GM18858 (cell line): ENCODE results near the gene ADRA1B.

ENCODE experiments used
- ATAC-seq: cut with Tn5 transposase; IDR thresholded peaks from one replicate; pipeline ENCODE4 v1.9.1; 2021; ENCODE audit not compliant: unreplicated experiment

The ADRA1B gene

GRCh38 chr5:159923008-159923407 lies 6.7 kb downstream of the ADRA1B start:
- ATAC-seq = no peak

GRCh38 chr5:159928122-159928909 lies 12.0 kb downstream of the ADRA1B start:
- no peak for ATAC-seq

GRCh38 chr5:159929176-159929575 lies 12.9 kb downstream of the ADRA1B start:
- no peak for ATAC-seq

- no peak for ATAC-seq
Observed at GRCh38 chr5:159933531-159934485, 17.5 kb downstream of the ADRA1B start.

GRCh38 chr5:159935946-159936345 lies 19.7 kb downstream of the ADRA1B start:
- no peak for ATAC-seq

DNA sequence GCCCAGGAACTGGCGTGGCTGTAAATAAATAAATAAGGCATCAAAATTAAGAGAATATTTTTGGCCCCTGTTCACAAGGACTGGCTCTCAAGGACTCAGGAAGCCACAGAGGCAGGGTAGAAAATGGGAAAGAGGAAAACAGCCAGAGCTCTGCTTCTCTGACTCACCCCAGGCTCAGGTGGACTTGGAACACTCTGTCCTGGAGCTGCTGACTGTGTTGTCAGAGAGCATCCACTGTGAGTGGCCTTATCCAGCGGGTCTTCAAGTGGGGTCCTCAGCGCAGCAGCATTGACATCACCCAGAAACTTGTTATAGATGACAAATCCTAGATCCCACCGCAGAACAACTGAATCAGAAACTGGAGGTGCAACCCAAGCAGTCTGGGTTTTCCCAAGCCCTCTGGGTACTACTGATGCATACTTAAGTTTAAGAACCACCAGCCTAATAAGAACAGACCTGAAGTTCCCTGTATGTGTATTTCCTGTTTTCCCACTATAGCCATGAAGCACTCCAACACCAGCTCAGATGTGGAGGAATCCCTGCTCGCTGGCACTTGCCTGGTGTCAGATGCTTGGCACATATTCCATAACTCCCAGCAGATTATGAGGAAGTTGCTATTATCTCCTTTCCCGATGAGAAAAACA lies 20.5 kb downstream of the ADRA1B start:
- no peak for ATAC-seq

GRCh38 chr5:159937580-159937979 lies 21.3 kb downstream of the ADRA1B start:
- no peak for ATAC-seq

- no peak for ATAC-seq
Observed at GRCh38 chr5:159943326-159943725, 27.0 kb downstream of the ADRA1B start.

DNA sequence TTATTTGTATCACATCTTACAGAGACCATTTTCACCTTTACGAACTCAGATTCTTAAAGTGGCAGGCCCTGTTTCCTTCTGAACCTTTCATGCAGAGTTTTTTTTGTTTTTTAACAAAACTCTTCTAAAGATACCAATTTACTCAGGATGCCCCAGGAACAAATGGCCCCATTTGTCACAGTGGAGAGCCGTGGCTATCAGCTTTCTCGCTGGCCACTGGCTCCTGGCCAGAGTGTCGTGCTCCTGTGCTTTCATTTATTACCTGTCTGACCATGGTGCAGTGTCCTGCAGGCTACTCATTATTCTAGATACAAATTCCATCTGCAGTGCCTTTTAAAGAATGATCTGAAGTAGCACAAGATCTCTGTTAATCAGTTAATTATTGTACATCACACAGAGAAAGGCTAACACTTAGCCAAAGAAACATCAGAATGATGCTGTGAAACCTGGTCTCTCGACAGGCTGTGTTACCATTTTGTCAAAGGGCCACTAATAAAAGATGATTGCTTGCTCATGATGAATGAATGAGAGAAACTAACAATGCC lies 27.8 kb downstream of the ADRA1B start:
- no peak for ATAC-seq

- ATAC-seq = no peak
Observed at GRCh38 chr5:159945359-159945758, 29.1 kb downstream of the ADRA1B start.

- no peak for ATAC-seq
Observed at GRCh38 chr5:159947708-159948358, 31.6 kb downstream of the ADRA1B start.

GRCh38 chr5:159951387-159951786 lies 35.1 kb downstream of the ADRA1B start:
- no peak for ATAC-seq

DNA sequence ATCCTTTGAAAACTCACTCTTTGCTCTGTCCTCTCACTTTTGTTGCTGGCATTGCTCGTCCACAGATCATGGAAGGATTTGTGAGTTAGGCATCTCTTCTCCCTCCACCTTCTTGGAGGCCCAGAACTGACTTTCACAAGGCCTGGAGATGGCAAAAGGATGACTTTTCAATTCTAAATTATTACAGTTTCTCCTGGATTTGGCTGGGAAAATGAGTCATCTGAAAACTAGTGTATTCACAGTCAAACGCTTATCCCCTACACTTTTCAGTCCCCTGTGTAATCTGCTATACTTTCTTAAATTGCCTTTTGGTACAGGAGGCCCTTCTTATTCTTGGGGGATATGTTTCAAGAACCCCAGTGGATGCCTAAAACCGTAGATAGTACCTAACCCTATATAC lies 35.6 kb downstream of the ADRA1B start:
- no peak for ATAC-seq

DNA sequence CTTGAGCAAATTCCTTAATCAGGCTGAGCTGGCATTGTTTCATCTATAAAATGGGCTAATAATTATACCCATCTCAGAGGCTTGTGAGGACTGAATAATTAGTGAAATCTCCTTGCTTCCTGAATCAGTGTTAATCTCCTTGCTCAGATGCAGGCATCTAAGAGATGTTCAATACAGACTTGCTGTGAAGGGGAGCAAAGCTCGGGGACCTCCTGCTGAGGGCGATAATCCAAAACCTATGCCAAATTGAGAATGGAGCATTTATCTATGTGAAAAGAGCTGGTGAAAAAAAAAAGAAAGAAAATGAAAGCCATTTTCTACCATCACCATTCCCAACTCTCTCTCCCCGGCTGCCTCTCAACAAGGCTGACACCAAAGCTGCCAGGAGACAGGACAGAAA lies 37.3 kb downstream of the ADRA1B start:
- no peak for ATAC-seq

DNA sequence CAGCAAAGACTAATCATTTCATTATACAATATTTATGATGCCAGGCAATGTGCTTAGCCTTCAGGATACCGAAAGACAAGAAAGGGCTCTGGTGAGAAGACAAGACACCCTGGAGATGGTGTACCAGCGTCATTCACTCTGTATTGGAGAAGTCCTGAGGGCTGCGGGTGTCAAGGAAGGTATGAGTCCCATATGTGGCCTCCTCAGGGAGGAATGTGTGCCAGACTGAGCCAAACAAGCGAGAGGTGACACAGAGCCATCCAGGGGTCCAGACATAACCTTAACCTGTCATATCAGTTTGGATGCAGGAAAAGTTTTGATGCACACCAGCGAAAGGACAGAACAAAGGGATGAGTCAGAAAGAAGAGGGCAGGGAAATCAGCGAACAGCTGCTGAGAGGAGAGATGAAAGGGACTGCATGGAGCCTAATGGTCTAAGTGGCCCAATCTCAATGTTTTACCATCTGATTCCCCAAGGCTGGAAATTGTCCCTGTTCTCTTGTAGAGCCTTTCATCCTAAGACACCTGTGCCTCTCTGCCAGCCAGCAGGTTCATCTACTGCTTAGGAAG lies 38.9 kb downstream of the ADRA1B start:
- no peak for ATAC-seq

- ATAC-seq = no peak
Observed at GRCh38 chr5:159956074-159956473, 39.8 kb downstream of the ADRA1B start.

DNA sequence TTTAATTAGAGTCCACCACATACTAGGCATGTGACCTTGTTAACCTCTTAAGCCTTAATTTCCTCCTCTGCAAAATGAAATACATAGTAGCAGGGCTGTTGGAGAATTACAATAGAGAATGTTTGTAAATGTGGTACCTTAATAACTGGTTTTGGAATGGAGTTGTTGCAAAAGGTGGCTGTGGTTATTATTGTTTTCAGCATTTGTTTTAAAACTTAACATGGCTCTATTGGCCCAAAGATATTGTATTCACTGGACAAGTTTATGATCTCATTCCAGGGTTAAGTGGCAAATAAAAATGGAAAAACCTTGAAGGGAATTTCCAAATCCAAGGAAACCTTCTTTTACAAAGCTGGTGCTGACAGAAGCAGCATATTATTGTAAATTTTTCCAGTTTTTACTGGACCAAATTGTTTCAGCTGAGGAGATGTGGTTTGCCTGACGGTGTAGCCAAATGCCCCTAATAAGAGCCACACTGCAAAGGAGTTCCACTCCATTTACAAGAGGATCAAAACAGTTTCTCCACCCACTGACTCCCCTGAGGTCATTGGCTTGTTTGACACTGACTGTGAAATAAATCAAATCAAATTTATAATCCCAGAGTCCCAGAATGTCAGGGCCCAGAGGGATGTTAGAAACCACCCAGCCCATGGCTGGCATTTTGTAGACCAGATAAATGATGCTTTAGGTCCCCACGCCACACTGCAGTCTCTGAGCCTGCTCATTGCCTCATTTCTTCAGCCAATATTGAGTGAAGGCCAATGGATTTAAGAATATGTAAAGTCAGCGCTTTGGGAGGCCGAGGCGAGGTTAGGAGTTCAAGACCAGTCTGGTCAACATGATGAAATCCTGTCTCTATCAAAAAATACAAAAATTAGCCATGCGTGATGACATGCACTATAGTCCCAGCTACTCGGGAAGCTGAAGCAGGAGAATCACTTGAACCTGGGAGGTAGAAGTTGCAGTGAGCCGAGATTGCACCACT lies 45.2 kb downstream of the ADRA1B start:
- no peak for ATAC-seq

DNA sequence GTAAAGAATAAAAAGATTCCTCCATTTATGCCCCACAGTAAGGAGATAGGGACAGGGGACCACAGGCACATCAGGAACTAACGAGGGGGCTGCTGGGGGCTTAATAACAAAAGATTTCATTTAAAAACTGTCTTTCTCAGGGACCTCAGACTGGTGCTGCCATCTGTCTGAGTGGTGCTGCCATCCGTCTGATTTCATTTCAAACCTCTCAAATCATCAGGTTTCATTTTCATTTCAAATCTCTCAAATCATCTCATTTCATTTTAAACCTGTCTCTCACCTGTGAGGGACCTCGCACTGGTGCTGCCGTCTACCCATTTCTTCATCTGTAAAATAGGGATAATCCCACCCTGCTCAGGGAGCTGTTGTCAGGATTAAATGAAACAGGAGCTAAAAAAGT lies 45.9 kb downstream of the ADRA1B start:
- ATAC-seq = no peak

DNA sequence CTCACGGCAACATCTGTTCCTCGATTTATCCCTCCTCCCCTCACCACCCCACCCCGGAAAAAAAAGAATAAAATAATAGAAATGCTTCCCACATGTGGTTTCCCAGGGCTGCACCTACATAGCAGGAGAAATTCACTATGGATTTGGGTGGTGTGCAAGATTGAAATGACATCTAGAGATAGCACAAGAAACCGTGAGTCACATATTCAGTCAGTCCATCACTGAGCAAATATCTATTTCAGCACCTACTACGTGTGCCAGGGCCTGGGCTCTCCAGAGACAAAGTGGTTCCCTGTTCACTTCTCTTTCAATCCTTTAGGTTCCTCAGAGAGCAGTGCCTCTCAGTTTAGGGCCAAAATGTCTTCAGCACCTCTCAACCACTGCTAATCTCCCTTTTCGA lies 47.7 kb downstream of the ADRA1B start:
- no peak for ATAC-seq
